GOT3 (cell line): Measurements from ENCODE around the gene TMEM223.
"Not testable (repeated sequence)": the region's sequence is repeated elsewhere in the genome, so short reads cannot be mapped to it uniquely, and the experiment has no call there.

Source experiments
- DNase-seq: peaks from one replicate; lab custom pipeline; 2025; ENCODE audit warnings: mixed read lengths; lab: John Stamatoyannopoulos, UW

The TMEM223 gene

DNA sequence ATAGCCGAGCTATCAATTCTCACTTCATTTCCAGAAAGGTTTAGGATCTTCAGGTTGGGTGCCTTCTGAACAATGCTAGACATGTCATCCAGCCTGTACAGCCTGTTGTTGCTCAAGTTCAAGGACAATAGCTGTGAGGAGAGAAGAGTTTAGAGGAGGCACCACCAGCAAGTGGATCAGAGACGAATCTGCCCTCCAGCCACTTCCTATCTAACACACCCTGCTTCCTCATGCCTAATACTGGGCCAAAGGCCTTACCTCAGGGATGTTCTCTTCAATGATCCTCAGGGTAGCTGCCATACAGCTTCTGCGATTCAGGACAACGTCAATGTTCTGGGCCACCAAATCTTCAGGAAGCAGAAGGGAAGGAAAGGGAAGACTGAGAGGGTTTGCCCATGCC is 9.3 kb upstream of the TMEM223 start:
- DNase-seq = no peak

DNA sequence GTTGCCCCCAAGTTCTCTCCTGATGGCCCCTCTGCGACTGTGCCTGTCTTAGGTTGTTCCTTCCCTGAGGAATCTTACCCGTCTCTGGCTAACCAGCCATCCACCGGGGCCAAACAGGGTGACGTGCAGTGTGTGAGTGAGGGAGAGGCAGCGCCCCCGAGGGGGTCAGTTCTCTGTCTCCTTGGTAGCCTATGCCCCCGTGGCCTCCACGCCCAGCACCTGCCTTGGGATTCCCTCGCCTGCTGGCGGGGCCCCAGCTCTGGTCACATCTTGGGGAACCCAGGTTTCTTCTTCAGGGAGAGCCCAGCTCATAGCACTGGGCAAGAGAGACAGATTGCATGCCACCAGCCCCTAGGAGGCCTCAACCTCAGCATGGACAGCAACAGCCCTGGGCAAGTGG is 7.7 kb upstream of the TMEM223 start:
- DNase-seq = no peak

DNA sequence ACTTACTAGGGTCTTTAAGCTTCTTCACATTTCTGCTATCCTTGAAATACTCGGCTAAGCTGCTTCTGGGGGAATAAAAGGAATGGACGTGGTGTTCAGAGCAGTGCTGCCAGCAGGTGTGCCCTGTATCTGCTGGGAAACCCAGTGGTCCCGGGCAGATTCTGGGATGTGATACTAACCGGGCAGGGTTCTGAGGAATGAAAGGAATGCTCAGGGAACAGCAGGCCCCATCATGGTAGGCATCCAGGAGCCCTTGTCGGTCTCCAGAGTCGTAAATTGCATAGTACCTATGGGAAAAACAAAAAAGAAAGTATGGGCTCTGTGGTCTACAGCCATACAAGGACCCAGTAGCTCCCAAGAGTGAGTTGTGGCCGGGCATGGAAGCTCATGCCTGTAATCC is 4.5 kb upstream of the TMEM223 start:
- no peak for DNase-seq

DNA sequence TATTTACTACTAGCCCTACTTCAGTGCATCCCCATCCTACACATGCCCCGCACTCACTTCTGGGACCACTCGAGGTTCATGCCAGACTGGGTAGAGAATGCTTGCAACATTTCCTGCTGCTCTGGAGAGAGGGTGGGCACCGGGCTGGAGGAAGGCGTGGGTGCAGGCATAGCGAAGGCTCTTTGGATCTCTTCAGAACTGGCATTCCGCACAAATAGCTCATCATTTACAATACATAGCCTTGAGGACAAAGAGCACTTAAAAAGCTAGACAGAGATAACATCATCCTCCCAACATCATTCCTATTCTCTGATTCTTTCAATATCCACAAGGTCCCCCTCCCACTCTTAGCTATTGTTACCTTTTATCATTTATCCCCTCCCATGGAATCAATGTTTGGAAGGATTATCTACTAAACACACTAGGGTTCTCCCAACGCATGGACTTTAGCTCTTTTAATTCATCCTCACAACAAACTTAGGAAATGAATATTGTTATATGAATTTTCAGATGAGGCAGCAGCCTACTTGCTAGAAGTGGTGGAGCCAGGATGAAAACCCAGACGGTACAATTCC is 2.5 kb upstream of the TMEM223 start:
- no peak for DNase-seq

DNA sequence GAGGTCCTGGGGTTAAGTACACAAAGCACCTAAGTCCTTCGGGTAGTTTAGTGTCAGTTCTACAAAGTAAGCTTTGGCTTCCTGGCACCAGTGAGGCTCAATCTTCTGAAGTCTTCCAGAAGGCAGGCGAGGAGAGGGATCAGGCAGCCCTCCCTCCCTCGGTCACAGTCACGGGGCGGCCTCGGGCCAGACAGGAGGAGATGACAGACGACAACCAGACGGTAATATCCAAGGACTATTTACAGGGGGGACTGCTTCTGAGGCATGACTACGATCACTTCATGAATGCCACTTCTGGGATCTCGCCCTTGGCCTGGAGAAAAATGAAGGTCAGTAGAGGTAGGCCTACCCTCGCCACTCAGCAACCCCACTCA is 383 bp upstream of the TMEM223 start:
- no peak for DNase-seq

DNA sequence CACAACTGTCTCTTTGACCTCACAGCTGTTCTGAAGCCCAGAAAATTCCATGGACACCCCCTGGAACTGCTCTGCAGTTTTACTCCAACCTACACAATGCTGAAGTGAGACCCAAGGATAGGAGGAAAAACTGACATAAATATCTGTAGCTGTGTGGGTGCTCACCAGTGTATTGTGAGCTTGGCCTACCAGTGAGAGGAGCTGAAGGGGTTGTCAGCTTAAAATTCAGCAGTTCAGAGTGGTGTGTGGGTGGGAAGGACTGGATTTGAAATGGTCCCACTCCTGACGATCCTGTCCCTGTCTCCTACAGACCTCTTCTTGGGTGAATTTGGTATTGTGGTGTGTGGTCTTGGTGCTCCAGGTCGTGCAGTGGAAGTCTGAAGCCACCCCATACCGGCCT is 2.2 kb downstream of the TMEM223 start:
- DNase-seq = no peak

DNA sequence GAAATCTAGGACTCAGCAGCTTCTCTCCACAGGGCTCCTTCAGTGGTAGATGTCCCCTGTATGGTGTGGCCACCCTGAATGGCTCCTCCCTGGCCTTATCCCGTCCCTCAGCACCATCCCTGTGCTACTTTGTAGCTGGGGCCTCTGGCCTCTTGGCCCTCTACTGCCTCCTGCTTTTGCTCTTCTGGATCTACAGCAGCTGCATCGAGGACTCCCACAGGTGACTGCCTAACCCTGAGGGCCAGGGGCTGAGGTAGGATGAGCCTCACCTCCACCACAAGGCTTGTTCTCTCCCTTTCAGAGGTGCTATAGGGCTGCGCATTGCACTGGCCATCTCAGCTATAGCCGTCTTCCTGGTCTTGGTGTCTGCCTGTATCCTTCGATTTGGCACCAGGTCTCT is 2.8 kb downstream of the TMEM223 start:
- DNase-seq = no peak

DNA sequence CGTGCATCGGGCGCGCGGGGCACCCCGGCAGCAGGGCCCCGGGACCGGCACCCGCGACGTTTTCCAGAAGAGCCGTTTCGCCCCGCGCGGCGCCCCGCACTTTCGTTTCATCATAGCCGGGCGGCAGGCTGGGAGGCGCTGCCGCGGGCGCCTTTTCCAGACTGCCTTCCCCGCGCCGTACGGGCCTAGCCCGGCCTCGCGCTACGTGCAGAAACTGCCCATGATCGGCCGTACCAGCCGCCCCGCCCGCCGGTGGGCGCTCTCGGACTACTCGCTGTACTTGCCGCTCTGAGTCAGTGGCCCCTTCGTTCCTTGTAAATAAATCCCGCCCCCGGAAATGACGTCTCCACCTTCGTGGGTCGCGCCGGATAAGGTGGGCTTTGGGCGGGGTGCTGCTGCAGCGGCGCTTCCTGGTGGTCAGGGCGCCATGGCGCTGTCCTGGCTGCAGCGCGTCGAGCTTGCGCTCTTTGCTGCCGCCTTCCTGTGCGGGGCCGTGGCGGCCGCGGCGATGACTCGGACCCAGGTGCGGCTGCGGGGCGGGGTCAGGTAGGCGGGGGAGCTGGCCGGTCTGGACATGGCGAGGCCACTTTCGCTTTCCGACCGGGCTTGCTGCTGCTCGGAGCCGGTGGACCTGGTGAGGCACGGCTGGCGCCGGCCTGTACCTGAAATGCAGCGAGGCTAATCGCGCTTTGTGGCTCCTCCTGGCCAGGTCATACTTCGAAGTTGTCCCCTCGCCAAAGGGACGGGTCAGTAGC is 4.6 kb downstream of the TMEM223 start, which contains the start of gene TMEM179B:
Gene TMEM179B (plus strand): TSS at position 398 of the 755 bp plus-strand sequence. CDS start 30 bp downstream, at position 428.
- peak; percentile 86 for DNase-seq

DNA sequence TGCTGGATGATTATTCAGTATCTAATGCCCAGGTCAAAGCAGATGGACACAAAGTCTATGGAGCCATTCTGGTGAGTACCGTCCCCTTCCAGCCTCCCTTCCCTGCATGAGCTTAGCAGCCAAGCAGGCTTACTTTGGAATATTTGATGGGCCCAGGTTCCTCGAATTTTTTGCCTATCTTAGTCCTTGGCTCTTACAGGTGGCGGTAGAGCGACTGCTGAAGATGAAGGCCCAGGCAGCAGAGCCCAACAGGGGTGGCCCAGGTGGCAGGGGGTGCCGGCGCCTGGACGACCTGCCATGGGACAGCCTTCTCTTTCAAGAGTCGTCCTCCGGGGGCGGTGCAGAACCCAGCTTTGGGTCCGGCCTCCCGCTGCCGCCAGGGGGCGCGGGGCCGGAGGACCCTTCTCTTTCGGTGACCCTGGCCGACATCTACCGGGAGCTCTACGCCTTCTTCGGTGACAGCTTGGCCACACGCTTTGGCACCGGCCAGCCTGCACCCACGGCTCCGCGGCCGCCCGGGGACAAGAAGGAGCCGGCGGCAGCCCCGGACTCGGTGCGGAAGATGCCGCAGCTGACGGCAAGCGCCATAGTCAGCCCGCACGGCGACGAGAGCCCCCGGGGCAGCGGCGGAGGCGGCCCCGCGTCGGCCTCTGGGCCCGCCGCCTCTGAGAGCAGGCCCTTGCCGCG is 5.3 kb downstream of the TMEM223 start:
- peak; percentile 65 for DNase-seq

DNA sequence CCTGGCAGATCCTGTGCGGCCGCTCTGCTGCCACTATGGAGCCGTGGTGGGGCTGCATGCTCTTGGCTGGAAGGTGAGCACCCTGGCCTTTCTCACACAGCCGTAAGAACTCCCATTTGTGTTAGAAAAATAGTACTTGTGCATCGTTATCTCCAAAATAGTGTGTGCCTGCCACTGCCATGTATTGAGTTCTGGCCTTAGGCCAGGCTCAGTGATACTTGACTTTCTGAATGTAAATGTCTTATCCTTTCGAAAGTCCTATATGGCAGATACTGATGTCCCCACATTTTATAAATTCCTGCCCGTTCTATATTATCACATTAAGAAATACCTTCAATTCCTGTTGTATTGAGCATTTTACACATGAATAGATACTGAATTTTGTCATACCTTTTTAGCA is 9.1 kb downstream of the TMEM223 start:
- no peak for DNase-seq

DNA sequence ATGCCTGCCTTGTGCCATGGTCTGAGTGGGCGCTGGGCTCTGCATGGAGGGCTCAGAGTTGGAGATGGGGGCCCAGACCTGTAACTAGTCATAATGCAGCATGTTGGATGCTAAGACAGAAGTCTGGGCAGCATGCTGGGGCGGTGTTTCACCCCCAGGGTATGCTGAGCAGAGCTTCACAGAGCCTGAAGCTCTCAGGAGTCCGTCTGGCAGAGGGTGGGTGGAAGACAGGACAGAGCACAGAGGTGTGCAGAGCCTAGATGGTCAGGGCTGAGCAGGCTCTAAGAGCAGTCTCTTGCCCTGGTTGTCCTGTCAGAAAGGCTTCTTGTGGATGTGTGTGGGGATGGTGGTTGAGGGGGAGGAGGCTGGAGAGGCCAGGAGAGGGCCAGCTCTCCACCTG is 13.4 kb downstream of the TMEM223 start:
- DNase-seq = no peak

DNA sequence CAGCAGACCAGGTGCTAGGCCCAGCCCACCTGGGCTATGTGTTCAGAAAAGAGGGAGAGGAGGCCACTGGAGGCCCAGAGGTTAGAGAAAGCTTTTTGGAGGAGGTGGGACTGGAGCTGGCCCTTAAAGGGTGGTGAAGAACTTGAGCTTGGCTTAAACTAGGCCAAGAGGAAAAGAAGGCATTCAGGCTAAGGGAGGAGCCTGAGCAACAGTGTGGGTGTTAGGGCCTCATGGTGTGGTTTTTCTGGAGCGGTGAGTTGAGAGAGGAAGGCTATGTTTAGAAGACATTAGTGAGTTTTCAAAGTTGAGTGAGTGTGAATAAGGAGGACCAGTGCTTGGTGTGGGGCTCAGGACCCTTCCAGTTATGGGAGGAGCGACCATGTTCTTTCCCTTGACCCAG is 14.4 kb downstream of the TMEM223 start:
- DNase-seq = no peak

DNA sequence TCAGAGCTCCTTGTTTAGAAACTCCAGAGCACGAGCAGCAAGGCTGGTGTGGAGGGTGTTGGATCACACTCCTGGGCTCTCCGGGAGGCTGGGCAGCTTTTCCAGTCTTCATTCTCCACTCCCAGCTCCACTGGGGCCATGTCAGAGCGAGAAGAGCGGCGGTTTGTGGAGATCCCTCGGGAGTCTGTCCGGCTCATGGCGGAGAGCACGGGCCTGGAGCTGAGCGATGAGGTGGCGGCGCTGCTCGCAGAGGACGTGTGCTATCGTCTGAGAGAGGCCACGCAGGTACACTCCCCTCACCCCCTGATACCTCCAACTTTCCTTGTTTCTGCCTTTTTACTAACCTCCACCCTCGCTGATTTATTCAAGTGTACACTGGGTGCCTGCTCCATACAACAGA is 16.2 kb downstream of the TMEM223 start:
- no peak for DNase-seq

DNA sequence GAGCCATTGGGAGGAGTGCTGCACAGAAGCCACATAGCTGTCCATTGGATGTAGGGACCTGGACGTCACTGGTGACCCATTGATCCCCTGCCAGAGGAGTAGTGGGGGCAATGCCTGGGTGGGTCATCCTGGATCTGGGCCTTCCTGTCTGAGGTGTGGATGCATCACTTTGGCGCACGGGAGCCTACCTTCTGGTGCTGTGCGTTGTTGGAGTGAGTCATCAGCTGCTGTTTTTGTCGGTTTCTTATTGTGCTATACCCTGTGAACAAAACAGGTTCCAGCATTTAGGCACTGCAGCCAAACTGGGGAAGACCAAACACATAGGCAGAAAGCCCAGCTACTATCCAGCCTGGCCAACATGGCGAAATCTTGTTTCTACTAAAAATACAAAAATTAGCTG is 17.4 kb downstream of the TMEM223 start:
- DNase-seq = no peak

DNA sequence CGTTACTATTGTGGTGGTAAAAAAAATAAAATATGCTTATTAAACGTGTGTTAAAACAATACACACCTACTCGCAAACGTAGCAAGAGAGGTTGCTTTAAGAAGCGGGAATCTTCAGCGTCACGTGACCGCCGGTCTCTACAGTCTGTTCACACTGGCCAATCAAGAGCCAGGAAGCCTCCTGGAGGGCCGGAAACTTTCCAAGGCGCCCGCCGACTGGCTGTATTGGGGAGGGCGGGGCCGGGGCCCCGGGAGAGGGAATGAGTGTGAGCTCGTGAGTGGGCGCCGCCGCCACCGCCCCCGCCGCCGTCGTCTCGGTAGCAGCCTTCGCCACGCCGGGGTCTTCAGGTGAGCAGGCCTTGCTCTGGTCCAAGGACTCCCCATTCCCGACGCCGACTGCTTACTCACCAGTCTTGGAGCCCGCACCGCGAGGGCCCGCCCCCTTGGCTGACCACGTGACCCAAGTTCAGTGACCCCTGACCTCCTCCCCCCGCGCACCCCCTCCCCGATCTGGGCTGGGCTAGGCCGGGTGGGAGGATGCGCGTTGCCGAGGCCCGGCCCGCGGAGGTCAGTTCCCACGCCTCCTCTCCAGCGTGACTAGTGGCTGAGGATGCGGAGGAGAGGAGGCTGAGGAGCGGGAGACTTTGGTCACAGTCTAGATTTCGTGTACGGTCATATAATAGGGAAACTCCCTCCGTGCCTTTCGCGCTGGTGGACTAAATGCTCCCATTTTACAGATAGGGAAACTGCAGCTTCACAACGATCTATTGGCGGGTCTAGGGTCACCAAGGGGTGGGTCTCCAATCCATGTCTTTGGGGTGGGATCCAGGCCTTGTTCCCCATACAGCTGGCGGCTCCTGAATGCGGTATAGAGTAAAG is 20.4 kb downstream of the TMEM223 start, which contains the start of gene TAF6L:
Gene TAF6L (plus strand): TSS at position 253 of the 878 bp plus-strand sequence. CDS start 4,388 bp downstream, outside the sequence.
- DNase-seq = peak; percentile 90

DNA sequence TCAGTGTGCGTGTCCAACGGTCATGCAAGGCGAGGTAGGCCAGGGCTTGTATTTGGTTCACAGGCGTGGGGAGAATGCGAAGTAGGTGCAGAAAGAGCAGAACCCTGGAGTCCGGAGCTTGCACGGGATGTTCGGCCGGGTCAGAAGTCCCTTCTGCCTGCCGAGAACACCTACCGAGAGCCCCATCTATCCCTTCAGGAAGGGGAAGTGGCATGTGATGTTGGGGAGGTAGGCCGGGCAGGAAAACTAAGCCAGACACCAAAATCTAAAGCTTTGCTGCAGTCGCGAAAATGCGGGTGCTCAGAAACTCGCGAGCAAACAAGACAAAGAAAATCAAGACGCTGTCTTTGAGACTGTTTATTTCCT is 21.0 kb downstream of the TMEM223 start:
- DNase-seq = no peak

DNA sequence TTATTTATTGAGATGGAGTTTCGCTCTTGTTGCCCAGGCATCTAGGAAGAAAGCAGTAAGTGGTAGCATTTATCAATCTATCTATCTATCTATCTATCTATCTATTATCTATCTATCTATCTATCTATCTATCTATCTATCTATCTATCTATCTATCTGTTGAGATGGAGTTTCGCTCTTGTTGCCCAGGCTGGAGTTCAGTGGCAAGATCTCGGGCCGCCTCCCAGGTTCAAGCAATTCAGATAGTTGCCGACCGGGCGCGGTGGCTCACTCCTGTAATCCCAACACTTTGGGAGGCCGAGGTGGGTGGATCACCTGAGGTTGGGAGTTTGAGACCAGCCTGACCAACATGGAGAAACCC is 31.0 kb downstream of the TMEM223 start:
- not testable (repeated sequence) for DNase-seq

DNA sequence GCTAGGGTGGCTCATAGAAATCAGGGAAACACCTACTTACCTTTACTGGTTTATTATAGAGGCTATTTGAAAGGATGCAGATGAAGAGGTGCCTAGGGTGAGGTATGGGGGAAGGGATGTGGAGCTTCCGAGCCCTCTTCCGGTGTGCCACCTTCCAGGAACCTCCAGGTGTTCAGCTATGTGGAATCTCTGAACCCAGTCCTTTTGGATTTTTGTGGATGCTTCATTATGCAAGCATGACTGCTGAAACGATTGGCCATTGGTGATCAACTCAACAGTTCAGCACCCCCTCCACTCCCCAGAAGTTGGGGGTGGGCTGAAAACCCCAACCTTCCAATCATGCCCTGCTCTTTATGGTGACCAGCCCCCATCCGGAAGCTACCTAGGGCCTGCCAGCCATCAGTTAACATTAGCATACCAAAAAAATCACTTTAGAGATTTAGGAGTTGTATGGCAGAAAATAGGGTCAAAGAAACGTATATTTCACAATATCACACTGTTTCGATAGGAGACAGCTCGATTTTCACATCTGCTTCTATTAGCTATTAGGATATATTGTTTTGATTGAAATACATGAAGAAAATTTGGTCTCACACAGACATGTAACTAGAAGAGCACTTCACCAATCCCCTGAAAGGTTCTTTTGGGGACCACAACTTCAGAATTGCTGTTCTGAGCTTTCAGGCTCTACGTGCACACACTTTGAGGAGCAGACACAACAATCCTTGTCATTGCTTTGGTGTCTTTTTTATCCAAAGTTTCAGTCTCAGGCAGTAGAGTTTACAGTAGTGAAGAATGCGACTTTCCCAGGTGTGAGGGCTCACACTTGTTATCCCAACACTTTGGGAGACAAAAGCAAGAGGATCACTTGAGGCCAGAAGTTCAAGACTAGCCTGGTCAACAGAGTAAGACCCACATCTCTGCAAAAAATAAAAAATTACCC is 33.7 kb downstream of the TMEM223 start:
- no peak for DNase-seq

DNA sequence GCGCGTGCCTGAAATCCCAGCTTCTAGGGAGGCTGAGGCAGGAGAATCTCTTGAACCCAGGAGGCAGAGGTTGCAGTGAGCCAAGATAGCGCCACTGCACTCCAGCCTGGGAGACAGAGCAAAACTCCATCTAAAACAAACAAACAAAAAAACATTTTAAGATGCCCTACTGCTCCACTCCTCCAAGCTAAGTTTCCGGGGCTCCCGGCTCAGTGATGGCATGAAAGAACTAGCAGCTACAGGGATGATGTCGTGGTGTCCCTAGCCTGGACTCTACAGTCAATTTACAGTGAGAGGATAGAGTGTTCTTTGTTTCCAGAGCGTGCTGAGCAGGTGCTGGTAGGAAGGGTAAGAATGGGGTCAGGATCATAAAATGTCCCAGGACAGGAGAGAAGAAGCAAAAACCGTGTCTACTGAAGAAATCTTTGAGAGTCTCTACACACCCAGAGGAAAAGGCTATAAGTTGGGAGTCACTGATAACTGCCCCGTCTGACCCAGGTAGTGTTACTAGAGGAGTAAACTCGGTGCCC is 36.7 kb downstream of the TMEM223 start:
- DNase-seq = no peak

DNA sequence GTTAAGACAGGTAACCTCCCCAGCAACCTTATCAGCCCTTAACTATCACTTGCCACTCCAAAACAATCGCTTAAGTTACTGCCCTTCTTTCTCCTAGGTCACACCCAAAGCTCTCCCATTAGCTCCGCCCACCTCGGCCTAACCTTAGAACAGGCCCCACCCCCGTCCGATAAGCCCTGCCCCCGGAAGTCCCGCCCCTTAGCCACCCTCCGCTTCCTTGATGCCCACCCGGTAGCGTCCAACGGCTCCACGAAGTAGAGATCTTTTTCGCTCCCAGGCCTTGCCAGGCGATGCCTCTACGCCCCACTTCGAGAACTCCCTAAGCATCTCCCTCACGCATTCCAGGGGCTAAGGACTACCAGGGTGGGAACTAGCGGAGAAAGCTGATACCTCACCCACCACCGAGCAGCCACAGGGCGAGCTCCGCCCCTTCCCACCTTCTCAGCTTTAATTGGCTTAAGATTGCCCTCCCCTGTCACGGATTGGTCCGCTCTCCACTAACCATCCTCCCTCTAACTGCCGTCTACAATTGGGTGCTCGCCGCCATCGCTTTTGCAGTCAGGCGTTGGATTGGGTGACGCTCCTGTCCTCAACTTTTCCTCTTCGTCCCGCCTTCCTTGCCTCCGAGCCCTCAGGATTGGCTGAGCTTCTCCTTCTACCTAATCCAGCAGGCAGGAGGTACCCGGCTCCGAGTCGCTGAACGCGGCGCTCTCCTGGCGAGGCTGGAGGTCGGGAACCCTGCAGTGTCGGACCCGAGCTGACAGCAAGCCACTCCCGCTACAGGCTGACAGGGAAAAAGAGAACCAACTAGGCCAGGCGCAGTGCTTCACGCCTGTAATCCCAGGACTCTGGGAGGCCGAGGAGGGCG is 37.8 kb downstream of the TMEM223 start, which contains the start of gene ZBTB3:
Gene ZBTB3 (minus strand): TSS at position 425 of the 868 bp plus-strand sequence. CDS start 496 bp downstream, outside the sequence.
- peak; percentile 94 for DNase-seq
